ENCODE measurements around the gene SORBS1. TPM values are rescaled to one million over a fixed set of nuclear protein-coding genes. Genes with fewer than 3 reads are reported as not detected.

The SORBS1 gene
- total and polyA plus RNA-seq, 2 of the 13 experiments (the other 11 are each of a cell fraction or from before 2014, with no cell fraction given) = 16.8 to 39.8 TPM

- TF ChIP-seq ZHX2 (IDR thresholded peaks at IDR 0.05; ENCODE audit: low read depth) = no peak
- no peak for TF ChIP-seq ZHX2 (CRISPR knock-in tag; IDR thresholded peaks at IDR 0.05; ENCODE audit: borderline replicate concordance)
- no peak for TF ChIP-seq ELK4 (CRISPR knock-in tag; IDR thresholded peaks at IDR 0.05; ENCODE audit: borderline replicate concordance)
- TF ChIP-seq ZNF652 (CRISPR knock-in tag; IDR thresholded peaks at IDR 0.05; ENCODE audit: borderline replicate concordance, low read depth) = no peak
- TF ChIP-seq SMARCC2 (IDR thresholded peaks at IDR 0.05) = no peak
- no peak for TF ChIP-seq ZNF570 (CRISPR knock-in tag; IDR thresholded peaks at IDR 0.05; ENCODE audit: borderline replicate concordance)
- no peak for TF ChIP-seq SKI (IDR thresholded peaks at IDR 0.05; ENCODE audit: partially characterized antibody)
- TF ChIP-seq MLLT10 (CRISPR knock-in tag; IDR thresholded peaks at IDR 0.05) = no peak
- TF ChIP-seq ZNF772 (CRISPR knock-in tag; IDR thresholded peaks at IDR 0.05) = no peak
- TF ChIP-seq ZNF546 (CRISPR knock-in tag; conservative IDR thresholded peaks at IDR 0.05) = no peak
- no peak for TF ChIP-seq CERS6 (CRISPR knock-in tag; IDR thresholded peaks at IDR 0.05)
- no peak for TF ChIP-seq EP300 (IDR thresholded peaks at IDR 0.05; ENCODE audit: low read depth in 2 of 2, low read length in 2 of 2)
- TF ChIP-seq EP300 (CRISPR knock-in tag; IDR thresholded peaks at IDR 0.05; ENCODE audit: borderline replicate concordance) = no peak
- no peak for TF ChIP-seq ATF7 (IDR thresholded peaks at IDR 0.05)
- TF ChIP-seq ATF7 (CRISPR knock-in tag; IDR thresholded peaks at IDR 0.05) = no peak
- no peak for TF ChIP-seq ZMYM3 (CRISPR knock-in tag; IDR thresholded peaks at IDR 0.05)
- peak; percentile 32; the same call in 1 of the 2 replicates for TF ChIP-seq ZNF143 (CRISPR knock-in tag; IDR thresholded peaks at IDR 0.05)
- no peak for TF ChIP-seq USF2 (IDR thresholded peaks at IDR 0.05; ENCODE audit: low read depth, low read length)
- TF ChIP-seq USF2 (CRISPR knock-in tag; IDR thresholded peaks at IDR 0.05; ENCODE audit: borderline replicate concordance) = no peak
- no peak for TF ChIP-seq CHD2 (IDR thresholded peaks at IDR 0.05; ENCODE audit: low read depth, low read length)
- TF ChIP-seq ZNF746 (CRISPR knock-in tag; IDR thresholded peaks at IDR 0.05) = no peak
Measured at GRCh38 chr10:95290461-95291364, 270.5 kb downstream of the SORBS1 start, which contains the start of gene PDLIM1 (continued).
